ES-I3 (cell line): ENCODE measurements around the gene KCNJ18.
"Not testable (repeated sequence)": the region's sequence is repeated elsewhere in the genome, so short reads cannot be mapped to it uniquely, and the experiment has no call there.

Experiments
- H3K36me3 ChIP-seq: 2 replicates; pipeline ENCODE4 v1.6.1; 2013; ENCODE audit warnings: mild to moderate bottlenecking, low read length, control low read depth, moderate library complexity; ENCODE audit not compliant: insufficient read depth
- H3K4me1 ChIP-seq: 2 replicates; pipeline ENCODE4 v1.6.1; 2013; ENCODE audit warnings: mild to moderate bottlenecking, control low read depth, low read length; ENCODE audit not compliant: insufficient read depth
- H3K9ac ChIP-seq: 2 replicates; pipeline ENCODE4 v1.6.1; 2013; ENCODE audit warnings: low read depth, mild to moderate bottlenecking, low read length, moderate library complexity
- H3K9me3 ChIP-seq: 2 replicates; pipeline ENCODE4 v1.6.1; 2013; ENCODE audit warnings: mild to moderate bottlenecking, low read length, moderate library complexity; ENCODE audit not compliant: control insufficient read depth, insufficient read depth

The KCNJ18 gene

GRCh38 chr17:21691883-21692703, at the start of gene KCNJ18:
Gene KCNJ18 (plus strand): TSS chr17:21692523. CDS start chr17:21702787, 10,264 bp downstream.
- H3K9ac ChIP-seq, H3K9me3 ChIP-seq, H3K36me3 ChIP-seq, H3K4me1 ChIP-seq: not testable (repeated sequence)

- not testable (repeated sequence) for H3K4me1 ChIP-seq, H3K9ac ChIP-seq, H3K36me3 ChIP-seq, H3K9me3 ChIP-seq
Observed at GRCh38 chr17:21648125-21648524, 44.2 kb upstream of the KCNJ18 start.

GRCh38 chr17:21650043-21650442, 42.3 kb upstream of the KCNJ18 start:
- not testable (repeated sequence) for H3K4me1 ChIP-seq, H3K36me3 ChIP-seq, H3K9ac ChIP-seq, H3K9me3 ChIP-seq

- not testable (repeated sequence) for H3K9me3 ChIP-seq, H3K9ac ChIP-seq, H3K4me1 ChIP-seq, H3K36me3 ChIP-seq
Observed at GRCh38 chr17:21652049-21652448, 40.3 kb upstream of the KCNJ18 start.

GRCh38 chr17:21653211-21653610, 39.1 kb upstream of the KCNJ18 start:
- H3K4me1 ChIP-seq, H3K36me3 ChIP-seq, H3K9me3 ChIP-seq, H3K9ac ChIP-seq: not testable (repeated sequence)

- H3K36me3 ChIP-seq, H3K4me1 ChIP-seq, H3K9me3 ChIP-seq, H3K9ac ChIP-seq: not testable (repeated sequence)
Observed at GRCh38 chr17:21656518-21657309, 35.6 kb upstream of the KCNJ18 start.

GRCh38 chr17:21659635-21660034, 32.7 kb upstream of the KCNJ18 start:
- H3K36me3 ChIP-seq, H3K4me1 ChIP-seq, H3K9ac ChIP-seq, H3K9me3 ChIP-seq: not testable (repeated sequence)

- not testable (repeated sequence) for H3K9ac ChIP-seq, H3K9me3 ChIP-seq, H3K4me1 ChIP-seq, H3K36me3 ChIP-seq
Observed at GRCh38 chr17:21661455-21661854, 30.9 kb upstream of the KCNJ18 start.

- H3K9ac ChIP-seq, H3K9me3 ChIP-seq, H3K4me1 ChIP-seq, H3K36me3 ChIP-seq: not testable (repeated sequence)
Observed at GRCh38 chr17:21663166-21663565, 29.2 kb upstream of the KCNJ18 start.

- H3K4me1 ChIP-seq, H3K9ac ChIP-seq, H3K9me3 ChIP-seq, H3K36me3 ChIP-seq: not testable (repeated sequence)
Observed at GRCh38 chr17:21663614-21664474, 28.5 kb upstream of the KCNJ18 start.

GRCh38 chr17:21665171-21665570, 27.2 kb upstream of the KCNJ18 start:
- not testable (repeated sequence) for H3K36me3 ChIP-seq, H3K9ac ChIP-seq, H3K9me3 ChIP-seq
- H3K4me1 ChIP-seq = peaks cover 11% of the 10 kb centered on the region

GRCh38 chr17:21665935-21666493, 26.3 kb upstream of the KCNJ18 start:
- H3K4me1 ChIP-seq = peaks cover 15% of the 10 kb centered on the region
- H3K9ac ChIP-seq, H3K36me3 ChIP-seq, H3K9me3 ChIP-seq: not testable (repeated sequence)

- not testable (repeated sequence) for H3K36me3 ChIP-seq, H3K9ac ChIP-seq, H3K9me3 ChIP-seq
- H3K4me1 ChIP-seq = peaks cover 21% of the 10 kb centered on the region
Observed at GRCh38 chr17:21666711-21667412, 25.5 kb upstream of the KCNJ18 start.
